CD4-positive, alpha-beta T cell (primary cell): Measurements from ENCODE around the gene IL16. TPM values are rescaled to one million over a fixed set of nuclear protein-coding genes. Genes with fewer than 3 reads are reported as not detected.

ENCODE experiments used
- ATAC-seq: fragments of 200-7000 bp; cut with Tn5 transposase; one replicate; pipeline ENCODE4 v1.10.0; 2022; ENCODE audit warnings: mild to moderate bottlenecking; ENCODE audit not compliant: poor library complexity
- CTCF ChIA-PET: fragments of 350-600 bp; sonication (Branson Sonifier 250); formaldehyde crosslinking; loops from one replicate; lab custom pipeline; 2021; ENCODE audit warnings: antibody characterized with exemption, inconsistent platforms; lab: Charles Lee
- POLR2A ChIA-PET: fragments of 350-600 bp; sonication (Branson Sonifier 250); formaldehyde crosslinking; loops from one replicate; lab custom pipeline; 2021; ENCODE audit warnings: antibody characterized with exemption, inconsistent platforms; lab: Charles Lee
- DNase-seq, 14 experiments: peaks; one replicate each; pipeline ENCODE4 v3.0.0-alpha.2; 2013 to 2020; ENCODE audit warnings: mixed read lengths in 2 of 14
- H3K27ac ChIP-seq, 2 donors: one replicate each; pipeline versions ENCODE4 v1.5.1 to v1.7.0; 2013; ENCODE audit warnings: low read length in 2 of 2, low read depth in 1 of 2, mild to moderate bottlenecking in 1 of 2
- H3K27me3 ChIP-seq, 2 experiments: 1 replicate in 1 of 2; 2 replicates in 1 of 2; pipeline versions ENCODE4 v1.6.1 to v1.7.0; 2013; ENCODE audit warnings: low read length in 2 of 2, control low read depth in 1 of 2, mild to moderate bottlenecking in 1 of 2, moderate library complexity in 1 of 2; ENCODE audit not compliant: insufficient read depth in 2 of 2, control insufficient read depth in 1 of 2
- H3K36me3 ChIP-seq: one replicate; pipeline ENCODE4 v1.6.1; 2013; ENCODE audit warnings: low read length, control low read depth; ENCODE audit not compliant: insufficient read depth
- H3K4me1 ChIP-seq: one replicate; pipeline ENCODE4 v1.6.1; 2013; ENCODE audit warnings: low read length, control low read depth; ENCODE audit not compliant: insufficient read depth
- H3K4me3 ChIP-seq: one replicate; pipeline ENCODE4 v1.5.1; 2013; ENCODE audit warnings: mild to moderate bottlenecking, low read length, moderate library complexity
- H3K9me3 ChIP-seq, 2 experiments: 1 replicate in 1 of 2; 2 replicates in 1 of 2; pipeline versions ENCODE4 v1.6.1 to v1.7.0; 2013; ENCODE audit warnings: low read length in 2 of 2, mild to moderate bottlenecking in 2 of 2, control low read depth in 1 of 2, moderate library complexity in 1 of 2; ENCODE audit not compliant: control insufficient read depth in 1 of 2, insufficient read depth in 1 of 2
- H3K27ac Mint-ChIP-seq: one replicate; pipeline ENCODE4 v1.8.0; 2020; ENCODE audit warnings: mixed read lengths
- H3K27me3 Mint-ChIP-seq: one replicate; pipeline ENCODE4 v1.8.0; 2021; ENCODE audit warnings: mixed read lengths
- H3K36me3 Mint-ChIP-seq: one replicate; pipeline ENCODE4 v1.8.0; 2021; ENCODE audit warnings: low read depth, mixed read lengths
- H3K4me1 Mint-ChIP-seq: one replicate; pipeline ENCODE4 v1.8.0; 2021; ENCODE audit warnings: low read depth, mixed read lengths
- H3K4me3 Mint-ChIP-seq: one replicate; pipeline ENCODE4 v1.8.0; 2020; ENCODE audit warnings: mild to moderate bottlenecking, mixed read lengths
- H3K9me3 Mint-ChIP-seq: one replicate; pipeline ENCODE4 v1.8.0; 2020; ENCODE audit warnings: mixed read lengths
- intact Hi-C, 2 experiments: fragments of 100-400 bp; cut with DNase I in 1 of 2; cut with micrococcal nuclease in 1 of 2; formaldehyde crosslinking; loops; one replicate each; pipeline versions ENCODE4 v1.15.1 to v1.9.0; 2023 to 2025; cut with DNase I, micrococcal nuclease
- total RNA-seq, 174 experiments: library from RNA in 2 of 174; stranded (reverse) in 2 of 174; gene quantifications; one replicate each; pipeline ENCODE4 v1.2.3 and lab custom pipeline; 2021 to 2026
- TF ChIP-seq, protein P1 (sequence below): fragments of 200-600 bp; IDR thresholded peaks from one replicate; pipeline ENCODE4 v1.8.0; 2022; ENCODE audit warnings: antibody characterized with exemption, mild to moderate bottlenecking

IL16 gene
- total RNA-seq, 2 experiments from 2014 or later, result 164 to 168 TPM

DNA sequence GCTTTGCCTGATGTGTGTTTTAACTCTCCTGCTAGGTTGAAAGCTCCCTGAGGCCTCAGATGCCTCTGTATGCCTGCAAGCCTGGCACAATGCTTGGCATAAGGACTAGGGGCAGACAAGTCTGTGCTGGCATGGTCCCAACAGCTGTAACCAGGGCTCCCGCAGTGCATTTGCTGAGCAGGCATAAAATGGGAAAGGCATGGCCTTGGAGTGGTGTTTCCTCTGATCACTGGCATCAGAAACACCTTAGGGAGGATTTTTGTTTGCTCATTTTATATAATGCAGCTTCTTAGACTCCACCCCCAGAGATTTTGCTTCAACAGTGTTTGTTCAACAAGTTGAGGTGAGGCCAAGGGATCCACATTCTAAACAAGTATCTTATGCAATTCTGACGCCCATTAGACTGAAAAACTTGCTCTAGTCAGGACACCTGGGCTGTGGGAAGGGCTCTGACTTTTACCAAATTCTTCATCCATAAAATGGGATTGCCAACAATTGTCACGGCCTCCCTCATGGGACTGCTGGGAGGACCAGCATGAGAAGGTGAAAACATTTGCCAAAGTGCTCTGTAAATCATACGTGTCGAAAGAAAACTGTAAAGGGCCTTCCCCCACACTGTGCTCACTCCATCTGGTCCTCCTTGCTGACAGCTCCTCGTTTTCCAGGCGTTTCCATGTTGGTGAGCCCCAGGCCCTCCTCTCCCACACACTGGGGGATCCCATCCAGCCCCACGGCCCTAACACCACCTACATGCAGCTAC, 84.2 kb downstream of the IL16 start:
- H3K4me1 Mint-ChIP-seq, result peaks cover 81% of the 10 kb centered on the region
- no peaks in the 10 kb centered on the region for H3K27me3 ChIP-seq
- H3K27ac Mint-ChIP-seq, result peak overlapping the region; percentile 68
- no peak overlapping the region for H3K4me3 Mint-ChIP-seq
- DNase-seq, result no peak
- TF ChIP-seq, protein P1, sequence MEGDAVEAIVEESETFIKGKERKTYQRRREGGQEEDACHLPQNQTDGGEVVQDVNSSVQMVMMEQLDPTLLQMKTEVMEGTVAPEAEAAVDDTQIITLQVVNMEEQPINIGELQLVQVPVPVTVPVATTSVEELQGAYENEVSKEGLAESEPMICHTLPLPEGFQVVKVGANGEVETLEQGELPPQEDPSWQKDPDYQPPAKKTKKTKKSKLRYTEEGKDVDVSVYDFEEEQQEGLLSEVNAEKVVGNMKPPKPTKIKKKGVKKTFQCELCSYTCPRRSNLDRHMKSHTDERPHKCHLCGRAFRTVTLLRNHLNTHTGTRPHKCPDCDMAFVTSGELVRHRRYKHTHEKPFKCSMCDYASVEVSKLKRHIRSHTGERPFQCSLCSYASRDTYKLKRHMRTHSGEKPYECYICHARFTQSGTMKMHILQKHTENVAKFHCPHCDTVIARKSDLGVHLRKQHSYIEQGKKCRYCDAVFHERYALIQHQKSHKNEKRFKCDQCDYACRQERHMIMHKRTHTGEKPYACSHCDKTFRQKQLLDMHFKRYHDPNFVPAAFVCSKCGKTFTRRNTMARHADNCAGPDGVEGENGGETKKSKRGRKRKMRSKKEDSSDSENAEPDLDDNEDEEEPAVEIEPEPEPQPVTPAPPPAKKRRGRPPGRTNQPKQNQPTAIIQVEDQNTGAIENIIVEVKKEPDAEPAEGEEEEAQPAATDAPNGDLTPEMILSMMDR, result no peak
- H3K27me3 Mint-ChIP-seq, result no peaks in the 10 kb centered on the region
- H3K4me3 ChIP-seq, result no peak overlapping the region
- ATAC-seq, result no peak
- no peaks in the 10 kb centered on the region for H3K36me3 ChIP-seq
- H3K9me3 Mint-ChIP-seq, result peaks cover 4% of the 10 kb centered on the region
- H3K36me3 Mint-ChIP-seq, result peaks cover 18% of the 10 kb centered on the region
- H3K4me1 ChIP-seq, result peaks cover 50% of the 10 kb centered on the region
- H3K27ac ChIP-seq, result no peak overlapping the region
- ChIA-PET POLR2A (interaction anchor here (1.8 to 13.8 kb wide), 2 partner anchors 20 to 43 kb away, joined by 8 to 396 read pairs; partner anchors contain the start of gene STARD5), CTCF (interaction anchor here (2.0 kb wide), 1 partner anchor 15 kb away, joined by 10 read pairs; no protein-coding TSS in a partner anchor)
- H3K9me3 ChIP-seq, result peaks cover 4 to 12% of the 10 kb centered on the region in 2 experiments
- intact Hi-C loops, result loop anchor here in 1 of 2 experiments (2.0 kb wide), 1 partner anchor 16 kb away; no protein-coding TSS in a partner anchor

DNA sequence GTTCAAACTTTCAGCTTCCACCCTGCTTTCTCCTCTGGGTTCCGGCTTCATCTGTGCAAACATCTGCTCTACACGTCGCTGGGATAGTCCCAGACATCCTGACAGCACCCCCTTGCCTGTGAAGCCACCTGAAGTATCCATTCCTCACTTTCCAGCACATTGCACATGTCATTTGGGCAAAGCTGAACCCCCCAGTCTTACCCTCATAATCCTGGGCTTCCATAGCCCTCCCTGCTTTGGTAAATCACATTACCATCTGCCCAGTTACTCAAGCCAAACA, 84.7 kb downstream of the IL16 start:
- H3K27ac ChIP-seq, result no peak overlapping the region
- no peak overlapping the region for H3K4me3 Mint-ChIP-seq
- ATAC-seq, result no peak

DNA sequence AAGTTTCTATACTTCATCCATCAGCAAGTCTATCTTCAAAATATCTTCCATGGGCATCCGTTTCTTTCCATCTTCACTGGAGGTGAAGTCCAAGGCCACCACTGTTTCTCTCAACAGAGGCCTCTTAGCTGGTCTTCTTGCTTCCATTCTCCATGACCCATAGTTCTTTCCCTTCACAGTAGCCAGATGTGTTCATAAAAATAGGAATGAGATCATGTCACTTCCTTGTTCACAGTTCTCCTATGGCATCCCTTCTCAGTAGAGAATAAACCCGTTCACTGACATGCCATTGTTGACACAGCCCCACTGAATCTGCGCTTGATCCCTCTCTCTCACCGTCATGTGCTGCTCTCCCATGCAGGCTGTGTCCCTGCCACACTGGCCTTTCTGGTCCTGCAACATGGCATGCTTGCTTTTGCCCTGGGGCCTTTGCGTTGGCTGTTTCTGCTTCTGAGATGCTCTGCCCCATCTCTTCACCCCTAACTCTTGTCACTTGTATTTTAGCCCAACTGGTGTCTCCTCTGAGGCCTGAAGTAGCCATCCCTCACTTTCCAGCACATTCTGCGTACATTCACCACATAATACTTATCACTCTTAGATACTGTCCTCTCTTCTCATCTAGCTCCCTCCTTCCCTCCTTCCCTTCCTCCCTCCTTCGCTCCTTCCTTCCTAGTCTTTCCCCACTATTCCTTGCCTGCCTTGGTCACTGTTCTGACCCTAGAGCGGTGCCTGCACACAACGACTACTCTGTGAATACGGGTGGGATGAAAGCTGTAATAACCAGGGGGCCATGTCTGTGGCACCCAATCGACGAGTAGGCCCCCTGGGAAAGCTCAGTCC, 85.3 kb downstream of the IL16 start:
- peaks cover 4 to 7% of the 10 kb centered on the region in 2 experiments for H3K9me3 ChIP-seq
- no peaks in the 10 kb centered on the region for H3K27me3 ChIP-seq
- ATAC-seq (no peak), DNase-seq (no peak)
- no peak overlapping the region for H3K4me3 ChIP-seq
- no peaks in the 10 kb centered on the region for H3K27me3 Mint-ChIP-seq
- intact Hi-C loops, result loop anchor here in 1 of 2 experiments (2.0 kb wide), 1 partner anchor 15 kb away; no protein-coding TSS in a partner anchor
- peak overlapping the region; percentile 68 for H3K27ac Mint-ChIP-seq
- H3K36me3 Mint-ChIP-seq, result peaks cover 10% of the 10 kb centered on the region
- peaks cover 3% of the 10 kb centered on the region for H3K9me3 Mint-ChIP-seq
- peaks cover 55% of the 10 kb centered on the region for H3K4me1 ChIP-seq
- H3K27ac ChIP-seq, result no peak overlapping the region
- no peak overlapping the region for H3K4me3 Mint-ChIP-seq
- H3K4me1 Mint-ChIP-seq, result peaks cover 81% of the 10 kb centered on the region
- TF ChIP-seq, protein P1, result no peak
- POLR2A ChIA-PET, result interaction anchor here (13.8 kb wide), 1 partner anchor 19 kb away, joined by 396 read pairs; no protein-coding TSS in a partner anchor
- CTCF ChIA-PET, result interaction anchor here (0.9 kb wide), 1 partner anchor 118 kb away, joined by 3 read pairs; no protein-coding TSS in a partner anchor
- H3K36me3 ChIP-seq, result no peaks in the 10 kb centered on the region

More for the DNA sequence above, 84.7 kb downstream of the IL16 start:
- no peaks in the 10 kb centered on the region for H3K27me3 ChIP-seq
- CTCF ChIA-PET, result interaction anchor here (0.9 to 2.0 kb wide), 2 partner anchors 15 to 118 kb away, joined by 3 to 10 read pairs; no protein-coding TSS in a partner anchor
- intact Hi-C loops, result loop anchor here in 1 of 2 experiments (2.0 kb wide), 1 partner anchor 15 kb away; no protein-coding TSS in a partner anchor
- H3K36me3 ChIP-seq, result no peaks in the 10 kb centered on the region
- H3K27ac Mint-ChIP-seq, result peak overlapping the region; percentile 68
- no peak for DNase-seq
- peaks cover 50% of the 10 kb centered on the region for H3K4me1 ChIP-seq
- peaks cover 4% of the 10 kb centered on the region for H3K9me3 Mint-ChIP-seq
- peaks cover 4 to 12% of the 10 kb centered on the region in 2 experiments for H3K9me3 ChIP-seq
- peaks cover 81% of the 10 kb centered on the region for H3K4me1 Mint-ChIP-seq
- POLR2A ChIA-PET, result interaction anchor here (13.8 kb wide), 1 partner anchor 19 kb away, joined by 396 read pairs; no protein-coding TSS in a partner anchor
- H3K36me3 Mint-ChIP-seq, result peaks cover 15% of the 10 kb centered on the region
- TF ChIP-seq, protein P1, result no peak
- H3K4me3 ChIP-seq, result no peak overlapping the region
- H3K27me3 Mint-ChIP-seq, result no peaks in the 10 kb centered on the region
